ENCODE measurements around the gene KCNT2. TPM values are rescaled to one million over a fixed set of nuclear protein-coding genes. Genes with fewer than 3 reads are reported as not detected.

Gene KCNT2
- polyA plus RNA-seq, 1 of the 3 experiments (the other 2 are of a cell fraction), result 0.56 TPM

- TF ChIP-seq CTCF (IDR thresholded peaks at IDR 0.05) (no peak), GATA2 (CRISPR knock-in tag; IDR thresholded peaks at IDR 0.05) (no peak), TEAD4 (IDR thresholded peaks at IDR 0.05; ENCODE audit: borderline replicate concordance, insufficient read depth) (no peak), TAF1 (IDR thresholded peaks at IDR 0.05; ENCODE audit: borderline replicate concordance, low read depth, low read length) (no peak), EP300 (IDR thresholded peaks at IDR 0.05; ENCODE audit: borderline replicate concordance in 1 of 2, low read depth in 1 of 2, low read length in 1 of 2) (no peak), FOSL2 (IDR thresholded peaks at IDR 0.05; ENCODE audit: borderline replicate concordance, low read depth) (no peak), MAX (IDR thresholded peaks at IDR 0.05; ENCODE audit: low read depth) (no peak)
These were observed 303.0 kb downstream of the KCNT2 start (continued) for GRCh38 chr1:196305216-196305615.

- no peak for DNase-seq
- H2AFZ ChIP-seq (ENCODE audit: low read depth), result no peak overlapping the region
- no peaks in the 10 kb centered on the region for H3K4me1 ChIP-seq (ENCODE audit: control insufficient read depth in 1 of 2, insufficient read depth in 2 of 2, low read depth in 1 of 2, low read length in 1 of 2)
- H3K27me3 ChIP-seq (ENCODE audit: insufficient read depth), result no peaks in the 10 kb centered on the region
- no peak overlapping the region for H3K4me3 ChIP-seq (ENCODE audit: low read depth in 2 of 2, low read length in 1 of 2)
- H3K27ac ChIP-seq (ENCODE audit: low read depth in 2 of 2, low read length in 1 of 2), result no peak overlapping the region
- peaks cover 0 to 2% of the 10 kb centered on the region in 2 experiments for H3K36me3 ChIP-seq (replicated peaks in 1 of 2; ENCODE audit: control insufficient read depth in 1 of 2, insufficient read depth in 2 of 2, low read length in 1 of 2)
- CTCF ChIA-PET, result interaction anchor here (2.2 kb wide), 1 partner anchor 154 kb away, joined by 8 read pairs; no protein-coding TSS in a partner anchor
- POLR2A ChIA-PET, result no interaction called here
- H3K9me3 ChIP-seq, result no peaks in the 10 kb centered on the region
- no peaks in the 10 kb centered on the region for H3F3A ChIP-seq (replicated peaks; ENCODE audit: insufficient read depth)
- no peaks in the 10 kb centered on the region for H4K20me1 ChIP-seq (ENCODE audit: insufficient read depth)
- TF ChIP-seq JUND (IDR thresholded peaks at IDR 0.05) (no peak), USF1 (IDR thresholded peaks at IDR 0.05; ENCODE audit: borderline replicate concordance, low read depth) (no peak), FOXM1 (IDR thresholded peaks at IDR 0.05; ENCODE audit: low read depth) (no peak), MAX (IDR thresholded peaks at IDR 0.05; ENCODE audit: low read depth) (no peak), YY1 (IDR thresholded peaks at IDR 0.05; ENCODE audit: low read depth) (no peak), NFIC (IDR thresholded peaks at IDR 0.05; ENCODE audit: borderline replicate concordance) (no peak), EP300 (IDR thresholded peaks at IDR 0.05; ENCODE audit: borderline replicate concordance in 1 of 2, low read depth in 1 of 2, low read length in 1 of 2) (no peak), FOXJ3 (CRISPR knock-in tag; IDR thresholded peaks at IDR 0.05) (no peak), ELF1 (IDR thresholded peaks at IDR 0.05) (no peak), NRF1 (IDR thresholded peaks at IDR 0.05; ENCODE audit: low read depth, low read length) (no peak)
- H3K4me2 ChIP-seq, result no peak overlapping the region
- H3K9me2 ChIP-seq, result no peaks in the 10 kb centered on the region
- no peak overlapping the region for H3K9ac ChIP-seq
- no peaks in the 10 kb centered on the region for H3K79me2 ChIP-seq (ENCODE audit: insufficient read depth)
These were observed 305.3 kb downstream of the KCNT2 start for GRCh38 chr1:196302981-196303380.
